BJ (cell line): Measurements from ENCODE around the gene ATP8B1. TPM values are rescaled to one million over a fixed set of nuclear protein-coding genes. Genes with fewer than 3 reads are reported as not detected.

Experiments used
- CTCF ChIA-PET: fragments of 350-600 bp; formaldehyde crosslinking; extraction: SDS; loops from one replicate; lab custom pipeline; 2021; ENCODE audit warnings: antibody characterized with exemption, inconsistent platforms; lab: Yijun Ruan, JAX
- POLR2A ChIA-PET: fragments of 300-600 bp; sonication (Branson Sonifier 250); formaldehyde crosslinking; extraction: SDS; loops from one replicate; lab custom pipeline; 2021; ENCODE audit warnings: antibody characterized with exemption; lab: Charles Lee
- DNase-seq: peaks from one replicate; pipeline ENCODE4 v3.0.0-alpha.2; 2011; ENCODE audit warnings: low read depth
- H3K27me3 ChIP-seq: 2 replicates; pipeline ENCODE4 v1.6.0; 2011; ENCODE audit warnings: low read length; ENCODE audit not compliant: control insufficient read depth, insufficient read depth
- H3K36me3 ChIP-seq: 2 replicates; pipeline ENCODE4 v1.5.1; 2011; ENCODE audit warnings: low read length; ENCODE audit not compliant: control insufficient read depth, insufficient read depth
- H3K4me3 ChIP-seq: 2 replicates; pipeline ENCODE4 v1.5.1; 2011; ENCODE audit warnings: low read depth, mild to moderate bottlenecking, control low read depth, low read length
- polyA plus RNA-seq: library from polyadenylated mRNA; depleted of rRNA; stranded (reverse); fragments of >200 nt; gene quantifications from 2 replicates; pipeline ENCODE4 v1.2.3, GENCODE V29; 2011
- TF ChIP-seq, protein P1 (sequence below): IDR thresholded peaks from 2 replicates; pipeline ENCODE4 v1.5.1; 2011; ENCODE audit warnings: low read depth, mild to moderate bottlenecking, control low read depth, inconsistent platforms, low read length, moderate library complexity; ENCODE audit not compliant: insufficient read depth

ATP8B1 gene
- polyA plus RNA-seq, 1 experiment, result 53.3 TPM

DNA sequence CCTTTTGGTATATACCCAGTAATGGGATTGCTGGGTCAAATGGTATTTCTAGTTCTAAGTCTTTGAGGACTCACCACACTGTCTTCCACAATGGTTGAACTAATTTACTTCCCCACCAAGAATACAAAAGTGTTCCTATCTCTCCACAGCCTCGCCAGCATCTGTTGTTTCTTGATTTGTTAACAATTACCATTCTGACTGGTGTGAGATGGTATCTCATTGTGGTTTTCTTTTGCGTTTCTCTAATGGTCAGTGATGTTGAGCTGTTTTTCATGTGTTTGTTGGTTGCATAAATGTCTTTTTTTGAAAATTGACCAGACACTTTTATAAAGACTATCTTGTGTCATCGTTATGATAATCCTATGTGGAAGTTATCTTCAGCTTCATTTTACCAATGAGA, 16.0 kb upstream of the ATP8B1 start:
- POLR2A ChIA-PET, result no interaction called here
- CTCF ChIA-PET, result interaction anchor here (1.4 kb wide), 1 partner anchor 12 kb away, joined by 3 read pairs; no protein-coding TSS in a partner anchor
- TF ChIP-seq, protein P1, sequence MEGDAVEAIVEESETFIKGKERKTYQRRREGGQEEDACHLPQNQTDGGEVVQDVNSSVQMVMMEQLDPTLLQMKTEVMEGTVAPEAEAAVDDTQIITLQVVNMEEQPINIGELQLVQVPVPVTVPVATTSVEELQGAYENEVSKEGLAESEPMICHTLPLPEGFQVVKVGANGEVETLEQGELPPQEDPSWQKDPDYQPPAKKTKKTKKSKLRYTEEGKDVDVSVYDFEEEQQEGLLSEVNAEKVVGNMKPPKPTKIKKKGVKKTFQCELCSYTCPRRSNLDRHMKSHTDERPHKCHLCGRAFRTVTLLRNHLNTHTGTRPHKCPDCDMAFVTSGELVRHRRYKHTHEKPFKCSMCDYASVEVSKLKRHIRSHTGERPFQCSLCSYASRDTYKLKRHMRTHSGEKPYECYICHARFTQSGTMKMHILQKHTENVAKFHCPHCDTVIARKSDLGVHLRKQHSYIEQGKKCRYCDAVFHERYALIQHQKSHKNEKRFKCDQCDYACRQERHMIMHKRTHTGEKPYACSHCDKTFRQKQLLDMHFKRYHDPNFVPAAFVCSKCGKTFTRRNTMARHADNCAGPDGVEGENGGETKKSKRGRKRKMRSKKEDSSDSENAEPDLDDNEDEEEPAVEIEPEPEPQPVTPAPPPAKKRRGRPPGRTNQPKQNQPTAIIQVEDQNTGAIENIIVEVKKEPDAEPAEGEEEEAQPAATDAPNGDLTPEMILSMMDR, result no peak
- Histone ChIP-seq H3K4me3 (no peak overlapping the region), H3K36me3 (no peaks in the 10 kb centered on the region), H3K27me3 (no peaks in the 10 kb centered on the region)
- DNase-seq, result no peak

DNA sequence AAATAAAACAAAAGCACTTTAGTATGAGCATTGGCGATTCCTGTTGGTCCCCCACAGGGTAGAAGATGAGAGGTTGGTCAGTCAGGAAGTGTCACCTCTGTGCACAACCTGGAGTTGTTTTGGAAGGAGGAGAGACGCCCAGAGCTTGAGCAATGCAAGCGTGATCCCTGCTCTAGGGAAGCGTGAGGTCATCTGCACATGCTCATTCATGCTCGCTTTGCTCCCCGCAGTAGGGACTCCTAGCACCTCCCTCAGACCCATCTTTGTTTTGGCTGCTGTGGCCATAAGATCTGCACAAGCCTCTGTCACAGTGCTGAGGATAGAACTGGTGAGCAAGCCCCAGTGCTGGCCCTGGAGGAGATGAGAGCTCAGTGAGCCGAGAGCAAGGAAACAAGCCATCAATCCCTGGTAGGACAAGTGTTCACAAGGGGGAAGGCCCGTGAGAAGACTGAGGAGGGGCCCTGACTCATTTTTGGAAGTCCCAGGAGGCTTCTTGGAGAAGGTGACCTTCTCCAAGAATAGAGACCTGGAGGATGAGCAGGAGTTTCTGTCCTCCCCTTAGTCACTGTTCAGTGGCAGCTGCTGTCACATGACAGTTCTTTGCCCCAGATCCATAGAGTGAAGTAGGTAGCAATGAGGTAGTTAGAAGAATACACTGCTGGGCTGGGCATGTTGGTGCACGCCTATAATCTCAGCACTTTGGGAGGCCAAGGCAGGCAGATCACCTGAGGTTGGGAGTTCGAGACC, 13.3 kb upstream of the ATP8B1 start:
- no peak for DNase-seq
- TF ChIP-seq, protein P1, result no peak
- POLR2A ChIA-PET, result no interaction called here
- CTCF ChIA-PET, result interaction anchor here (0.6 kb wide), 1 partner anchor 186 kb away, joined by 7 read pairs; no protein-coding TSS in a partner anchor
- Histone ChIP-seq H3K27me3 (no peaks in the 10 kb centered on the region), H3K4me3 (no peak overlapping the region), H3K36me3 (no peaks in the 10 kb centered on the region)

DNA sequence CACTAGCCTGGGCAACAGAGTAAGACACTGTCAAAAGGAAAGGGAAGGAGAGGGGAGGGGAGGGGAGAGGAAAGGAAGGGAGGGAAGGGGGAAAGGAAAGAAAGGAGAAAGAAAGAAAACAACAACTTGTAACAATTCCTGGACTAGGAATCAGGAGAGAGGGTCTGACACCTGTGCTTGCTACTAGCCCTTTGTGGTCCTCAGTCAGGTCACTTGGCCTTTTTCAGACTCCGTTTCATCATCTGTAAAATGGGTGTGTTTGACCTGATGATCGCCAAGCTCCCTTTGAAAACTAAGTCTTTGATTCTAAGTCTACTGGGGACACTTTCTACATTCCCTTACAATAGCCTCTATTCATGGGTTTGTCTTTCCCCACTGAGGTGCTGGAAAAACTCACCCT, 11.4 kb upstream of the ATP8B1 start:
- ChIA-PET CTCF (interaction anchor here (1.0 kb wide), 1 partner anchor 10 kb away, joined by 3 read pairs; no protein-coding TSS in a partner anchor), POLR2A (no interaction called here)
- no peak for DNase-seq
- H3K27me3 ChIP-seq, result no peaks in the 10 kb centered on the region
- H3K4me3 ChIP-seq, result no peak overlapping the region
- TF ChIP-seq, protein P1, result no peak
- H3K36me3 ChIP-seq, result no peaks in the 10 kb centered on the region

DNA sequence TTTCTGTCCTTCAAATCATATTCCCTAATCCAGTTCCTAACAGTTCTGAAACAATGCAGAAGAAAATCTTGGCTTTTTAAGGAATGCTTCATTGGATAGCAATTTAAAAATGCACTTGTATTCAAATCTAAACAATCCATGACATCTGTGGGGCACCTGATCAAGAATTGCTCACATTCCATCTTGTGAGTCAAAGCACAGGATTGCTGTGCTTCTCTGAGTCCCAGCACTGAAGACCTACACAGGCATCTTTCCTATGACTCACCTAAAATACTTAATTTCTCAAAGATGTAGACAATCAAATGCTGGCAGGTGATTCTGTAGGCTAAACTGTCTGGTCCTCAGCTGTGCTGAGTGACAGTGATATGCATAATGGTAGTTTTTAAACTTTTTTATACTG, 10.1 kb upstream of the ATP8B1 start:
- CTCF ChIA-PET, result no interaction called here
- TF ChIP-seq, protein P1, result no peak
- peak; percentile 91 for DNase-seq
- Histone ChIP-seq H3K4me3 (no peak overlapping the region), H3K36me3 (no peaks in the 10 kb centered on the region), H3K27me3 (no peaks in the 10 kb centered on the region)
- POLR2A ChIA-PET, result no interaction called here

DNA sequence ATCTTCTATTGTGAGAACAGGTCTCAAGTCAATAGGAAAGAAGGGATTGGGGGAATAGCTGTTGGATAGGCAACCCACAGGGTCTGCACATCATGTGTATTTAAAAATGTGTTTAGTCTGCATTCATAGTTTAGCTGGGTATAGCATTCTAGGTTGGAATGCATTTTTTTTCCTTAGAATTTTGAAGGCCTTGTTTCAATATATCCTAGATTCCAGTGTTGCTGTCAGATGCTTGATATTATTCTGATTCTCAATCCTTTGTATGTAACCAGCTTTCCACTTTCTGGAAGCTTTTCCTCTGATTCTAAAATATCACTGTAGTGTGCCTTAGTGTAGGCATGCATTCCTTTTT, 9.0 kb upstream of the ATP8B1 start:
- ChIA-PET CTCF (interaction anchor here (1.3 kb wide), 1 partner anchor 26 kb away, joined by 4 read pairs; no protein-coding TSS in a partner anchor), POLR2A (no interaction called here)
- Histone ChIP-seq H3K4me3 (no peak overlapping the region), H3K36me3 (no peaks in the 10 kb centered on the region), H3K27me3 (no peaks in the 10 kb centered on the region)
- TF ChIP-seq, protein P1, result no peak
- DNase-seq, result no peak
